OCI-LY1 (cell line): ENCODE results near the gene SRCIN1.
"Not testable (repeated sequence)": the region's sequence is repeated elsewhere in the genome, so short reads cannot be mapped to it uniquely, and the experiment has no call there.

Experiments used
- H2AFZ ChIP-seq: fragments of 200-600 bp; sonication (generic), shearing (Covaris generic); 2 replicates; pipeline ENCODE4 v1.6.0; 2014; ENCODE audit warnings: antibody characterized with exemption, mild to moderate bottlenecking, low read length
- H3F3A ChIP-seq: fragments of 200-600 bp; sonication (generic), shearing (Covaris generic); 2 replicates; pipeline ENCODE4 v1.6.0; 2014; ENCODE audit warnings: mild to moderate bottlenecking, antibody characterized with exemption, low read length, moderate library complexity; ENCODE audit not compliant: insufficient read depth
- H3K27ac ChIP-seq: fragments of 200-600 bp; sonication (generic); 2 replicates; pipeline ENCODE4 v1.5.1; 2014; ENCODE audit warnings: low read length, mixed run types, mild to moderate bottlenecking, low read depth; ENCODE audit not compliant: poor library complexity, severe bottlenecking
- H3K27me3 ChIP-seq: fragments of 200-600 bp; sonication (generic); 2 replicates; pipeline ENCODE4 v1.6.0; 2014; ENCODE audit warnings: antibody characterized with exemption, mild to moderate bottlenecking, low read length, moderate library complexity; ENCODE audit not compliant: insufficient read depth
- H3K36me3 ChIP-seq: fragments of 200-600 bp; sonication (generic); 2 replicates; pipeline ENCODE4 v1.6.1; 2014; ENCODE audit warnings: mild to moderate bottlenecking, antibody characterized with exemption, low read length, moderate library complexity, mixed read lengths; ENCODE audit not compliant: insufficient read depth
- H3K4me1 ChIP-seq: fragments of 200-600 bp; sonication (generic); 2 replicates; pipeline ENCODE4 v1.5.1; 2014; ENCODE audit warnings: mild to moderate bottlenecking, low read length, moderate library complexity; ENCODE audit not compliant: insufficient read depth, severe bottlenecking
- H3K4me2 ChIP-seq: fragments of 200-600 bp; sonication (generic), shearing (Covaris generic); 2 replicates; pipeline ENCODE4 v1.6.1; 2014; ENCODE audit warnings: low read length
- H3K4me3 ChIP-seq: fragments of 200-600 bp; sonication (generic); 2 replicates; pipeline ENCODE4 v1.5.1; 2014; ENCODE audit warnings: low read length, low read depth, mild to moderate bottlenecking, mixed read lengths; ENCODE audit not compliant: poor library complexity, severe bottlenecking
- H3K79me2 ChIP-seq: fragments of 200-600 bp; shearing (Covaris generic); 2 replicates; pipeline ENCODE4 v1.6.1; 2016; ENCODE audit warnings: mixed run types, low read length, mixed read lengths; ENCODE audit not compliant: insufficient read depth
- H3K9ac ChIP-seq: fragments of 200-600 bp; sonication (generic), shearing (Covaris generic); 2 replicates; pipeline ENCODE4 v1.6.1; 2014; ENCODE audit warnings: mild to moderate bottlenecking, low read length, mixed read lengths
- H3K9me2 ChIP-seq: fragments of 200-600 bp; sonication (generic), shearing (Covaris generic); 2 replicates; pipeline ENCODE4 v1.6.1; 2014; ENCODE audit warnings: low read depth, mild to moderate bottlenecking, low read length, mixed read lengths
- H3K9me3 ChIP-seq: fragments of 200-600 bp; shearing (Covaris generic); 2 replicates; pipeline ENCODE4 v1.6.1; 2014; ENCODE audit warnings: low read length, mixed read lengths
- H4K20me1 ChIP-seq: fragments of 200-600 bp; sonication (generic), shearing (Covaris generic); 2 replicates; pipeline ENCODE4 v1.6.0; 2016; ENCODE audit warnings: mild to moderate bottlenecking, low read length; ENCODE audit not compliant: insufficient read depth
- EZH2 ChIP-seq: fragments of 200-600 bp; sonication (generic), shearing (Covaris generic); IDR thresholded peaks from 2 replicates; pipeline ENCODE4 v1.8.0; 2017; ENCODE audit warnings: borderline replicate concordance, mixed run types, mild to moderate bottlenecking, antibody characterized with exemption, low read length, moderate library complexity, mixed read lengths
- TF ChIP-seq, protein P1 (sequence below): fragments of 200-600 bp; sonication (generic), shearing (Covaris generic); IDR thresholded peaks from 2 replicates; pipeline ENCODE4 v1.5.1; 2017; ENCODE audit warnings: mild to moderate bottlenecking, antibody characterized with exemption, low read length, moderate library complexity, mixed read lengths

The SRCIN1 gene

DNA sequence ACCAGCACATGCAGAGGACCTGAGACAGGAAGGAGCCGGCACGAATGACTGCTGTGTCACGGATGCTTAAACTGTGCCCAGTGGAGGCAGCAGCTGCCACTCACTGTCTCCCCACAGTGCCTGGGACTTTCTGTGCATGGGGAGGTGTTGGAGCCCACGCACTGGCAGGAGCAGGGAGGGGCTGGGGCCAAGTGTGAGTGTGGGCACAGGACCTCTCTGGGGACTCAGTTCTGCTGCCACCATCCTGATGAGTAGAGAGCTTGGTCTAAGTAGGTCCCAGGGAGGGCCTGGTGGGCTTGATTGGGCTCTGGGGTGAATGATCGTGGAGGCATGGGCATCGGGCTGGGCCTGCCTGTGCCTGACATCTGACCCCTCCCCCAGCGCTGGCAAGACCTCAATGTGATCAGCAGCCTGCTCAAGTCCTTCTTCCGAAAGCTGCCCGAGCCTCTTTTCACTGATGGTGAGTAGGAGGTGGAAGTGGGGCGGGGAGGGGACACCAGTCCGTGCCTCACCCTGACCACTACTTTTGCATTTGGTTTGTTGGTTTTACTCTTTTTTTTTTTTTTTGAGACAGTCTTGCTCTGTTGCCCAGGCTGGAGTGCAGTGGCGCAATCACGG is 120.0 kb downstream of the SRCIN1 start:
- peaks cover 11% of the 10 kb centered on the region for H3K4me1 ChIP-seq
- H3K79me2 ChIP-seq, H3K9me2 ChIP-seq, H3K4me3 ChIP-seq, H3F3A ChIP-seq, H3K27ac ChIP-seq, H4K20me1 ChIP-seq, H3K9ac ChIP-seq, H3K9me3 ChIP-seq, H3K36me3 ChIP-seq, H3K27me3 ChIP-seq: not testable (repeated sequence)
- H2AFZ ChIP-seq = 0 out of 2 replicates have a peak overlapping the region, but pooled peaks have one; percentile 30
- H3K4me2 ChIP-seq = peak overlapping the region; percentile 52; the same call in 1 of the 2 replicates

DNA sequence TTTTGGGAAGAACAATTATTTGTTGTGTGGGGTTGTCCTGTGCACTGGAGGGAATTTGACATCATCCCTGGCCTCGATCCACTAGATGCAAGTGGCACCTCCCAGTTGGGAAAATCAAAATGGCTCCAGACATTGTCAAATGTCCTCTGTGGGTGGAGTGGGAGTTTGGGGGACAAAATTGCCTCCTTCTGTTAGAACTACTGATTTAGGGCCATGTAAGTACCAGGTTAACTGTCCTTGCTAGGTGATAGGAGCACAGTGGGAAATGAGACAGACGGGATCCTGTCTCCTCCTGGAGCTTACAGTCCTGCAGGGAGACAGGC is 120.6 kb downstream of the SRCIN1 start:
- Histone ChIP-seq H3K79me2 (no peaks in the 10 kb centered on the region), H4K20me1 (no peaks in the 10 kb centered on the region), H3K36me3 (no peaks in the 10 kb centered on the region), H3K9ac (no peak overlapping the region), H3K4me3 (peak overlapping the region; percentile 13), H3K9me3 (no peaks in the 10 kb centered on the region), H3F3A (no peaks in the 10 kb centered on the region), H3K27me3 (peaks cover 3% of the 10 kb centered on the region; the same call in 1 of the 2 replicates), H2AFZ (0 out of 2 replicates have a peak overlapping the region, but pooled peaks have one; percentile 30), H3K4me1 (peaks cover 11% of the 10 kb centered on the region), H3K9me2 (no peaks in the 10 kb centered on the region), H3K27ac (no peak overlapping the region), H3K4me2 (peak overlapping the region; percentile 52; the same call in 1 of the 2 replicates)
- TF ChIP-seq, protein P1, sequence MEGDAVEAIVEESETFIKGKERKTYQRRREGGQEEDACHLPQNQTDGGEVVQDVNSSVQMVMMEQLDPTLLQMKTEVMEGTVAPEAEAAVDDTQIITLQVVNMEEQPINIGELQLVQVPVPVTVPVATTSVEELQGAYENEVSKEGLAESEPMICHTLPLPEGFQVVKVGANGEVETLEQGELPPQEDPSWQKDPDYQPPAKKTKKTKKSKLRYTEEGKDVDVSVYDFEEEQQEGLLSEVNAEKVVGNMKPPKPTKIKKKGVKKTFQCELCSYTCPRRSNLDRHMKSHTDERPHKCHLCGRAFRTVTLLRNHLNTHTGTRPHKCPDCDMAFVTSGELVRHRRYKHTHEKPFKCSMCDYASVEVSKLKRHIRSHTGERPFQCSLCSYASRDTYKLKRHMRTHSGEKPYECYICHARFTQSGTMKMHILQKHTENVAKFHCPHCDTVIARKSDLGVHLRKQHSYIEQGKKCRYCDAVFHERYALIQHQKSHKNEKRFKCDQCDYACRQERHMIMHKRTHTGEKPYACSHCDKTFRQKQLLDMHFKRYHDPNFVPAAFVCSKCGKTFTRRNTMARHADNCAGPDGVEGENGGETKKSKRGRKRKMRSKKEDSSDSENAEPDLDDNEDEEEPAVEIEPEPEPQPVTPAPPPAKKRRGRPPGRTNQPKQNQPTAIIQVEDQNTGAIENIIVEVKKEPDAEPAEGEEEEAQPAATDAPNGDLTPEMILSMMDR = no peak
- no peak for TF ChIP-seq EZH2

DNA sequence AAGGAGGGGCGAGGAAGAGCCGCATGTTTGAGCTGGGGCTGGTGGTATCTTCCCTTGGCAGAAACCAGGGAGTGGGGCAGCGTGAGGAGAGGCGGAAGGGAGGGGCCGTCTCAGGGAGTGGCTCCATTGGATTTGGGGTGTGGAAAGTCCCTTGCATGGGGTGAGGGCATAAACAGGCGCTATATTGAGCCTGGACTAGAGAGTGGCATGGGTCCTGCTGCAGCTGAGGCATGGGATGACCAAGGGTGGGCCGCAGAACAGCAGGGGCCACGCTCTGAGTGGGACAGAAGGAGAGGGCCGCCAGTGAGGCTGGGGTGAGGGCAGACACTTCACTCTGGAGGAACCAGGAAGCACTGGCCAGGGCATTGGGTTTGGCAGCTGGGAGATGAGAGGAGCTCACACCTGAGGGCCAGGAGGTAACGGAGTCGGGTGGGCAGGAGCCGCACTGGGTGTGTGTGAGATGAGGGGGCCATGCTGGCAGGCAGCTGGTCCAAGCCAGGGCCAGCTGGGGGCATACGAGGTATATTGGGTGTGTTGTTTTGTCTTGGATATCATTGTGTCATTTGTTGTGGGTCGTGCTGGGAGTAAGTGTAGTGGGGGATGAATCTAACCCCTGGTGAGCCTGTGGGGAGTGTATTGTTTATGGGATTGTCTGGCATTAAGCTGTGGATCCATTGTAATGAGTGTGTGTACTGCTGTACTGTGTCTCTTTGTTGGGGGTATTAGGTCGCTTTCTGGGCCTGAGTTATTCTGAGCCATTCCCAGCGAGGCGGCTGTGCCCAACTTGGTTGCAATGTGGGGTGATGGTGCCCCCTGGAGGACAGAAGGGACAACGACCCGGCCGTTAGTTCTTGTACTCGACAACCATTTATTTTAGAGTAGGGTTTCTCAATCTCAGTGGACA is 121.3 kb downstream of the SRCIN1 start:
- H4K20me1 ChIP-seq, H3F3A ChIP-seq, H3K9me3 ChIP-seq, H3K9me2 ChIP-seq, H3K27ac ChIP-seq, H2AFZ ChIP-seq, H3K79me2 ChIP-seq, H3K27me3 ChIP-seq, H3K9ac ChIP-seq, H3K36me3 ChIP-seq: not testable (repeated sequence)
- Histone ChIP-seq H3K4me3 (peak overlapping the region; percentile 13), H3K4me2 (0 out of 2 replicates have a peak overlapping the region, but pooled peaks have one; percentile 52), H3K4me1 (peaks cover 11% of the 10 kb centered on the region)
- TF ChIP-seq, protein P1 = peak; percentile 62

DNA sequence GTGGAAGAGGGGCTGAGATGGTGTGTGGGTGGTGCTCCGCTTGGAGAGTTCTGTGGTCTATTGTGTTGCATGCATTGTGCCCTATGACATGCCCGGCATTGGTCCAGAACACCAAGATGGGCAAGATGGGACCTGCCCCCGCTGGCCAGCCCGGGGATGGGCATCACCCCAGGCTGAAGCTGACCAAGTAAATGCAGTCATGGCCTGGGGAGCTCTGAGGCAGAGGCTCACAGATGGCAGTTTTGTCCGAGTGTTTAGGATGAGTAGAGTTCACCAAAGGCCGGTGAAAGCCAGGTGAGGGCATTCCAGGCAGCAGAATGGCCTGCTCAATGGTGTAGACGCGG is 123.1 kb downstream of the SRCIN1 start:
- H3K9ac ChIP-seq, H3K4me3 ChIP-seq, H4K20me1 ChIP-seq, H3K36me3 ChIP-seq, H2AFZ ChIP-seq, H3F3A ChIP-seq, H3K9me3 ChIP-seq, H3K79me2 ChIP-seq, H3K4me2 ChIP-seq, H3K27me3 ChIP-seq, H3K27ac ChIP-seq, H3K9me2 ChIP-seq: not testable (repeated sequence)
- H3K4me1 ChIP-seq = peaks cover 11% of the 10 kb centered on the region

DNA sequence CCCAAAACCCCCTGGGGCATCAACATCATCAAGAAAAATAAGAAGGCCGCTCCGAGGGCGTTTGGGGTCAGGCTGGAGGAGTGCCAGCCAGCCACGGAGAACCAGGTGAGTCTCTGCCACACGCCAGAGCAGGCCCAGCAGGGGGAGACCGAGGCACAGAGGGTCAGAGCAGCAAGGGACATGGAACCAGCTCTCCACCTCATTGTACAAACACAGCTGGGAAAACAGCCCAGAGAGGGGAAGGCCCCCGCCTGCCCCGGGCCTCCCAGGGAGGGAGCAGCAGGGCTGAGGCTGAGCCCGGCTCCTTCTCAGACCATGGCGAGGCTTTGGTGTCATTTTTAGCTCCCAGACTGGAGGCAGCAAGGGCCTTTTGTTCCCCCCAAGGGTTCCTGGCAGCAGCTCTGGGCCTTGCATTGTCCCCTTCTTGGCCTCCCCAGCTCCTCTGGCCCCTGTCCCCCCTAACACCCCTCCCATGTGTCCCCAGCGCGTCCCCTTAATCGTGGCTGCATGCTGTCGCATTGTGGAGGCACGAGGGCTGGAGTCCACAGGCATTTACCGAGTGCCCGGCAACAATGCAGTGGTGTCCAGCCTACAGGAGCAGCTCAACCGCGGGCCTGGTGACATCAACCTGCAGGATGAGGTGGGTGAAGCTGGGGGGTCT is 123.6 kb downstream of the SRCIN1 start:
- not testable (repeated sequence) for H3K27me3 ChIP-seq, H3K79me2 ChIP-seq, H3K27ac ChIP-seq, H4K20me1 ChIP-seq, H3K4me2 ChIP-seq, H3K9ac ChIP-seq, H3K9me2 ChIP-seq, H3F3A ChIP-seq, H3K36me3 ChIP-seq, H3K4me3 ChIP-seq, H3K9me3 ChIP-seq, H2AFZ ChIP-seq
- H3K4me1 ChIP-seq = peaks cover 11% of the 10 kb centered on the region
